ENCODE measurements around the gene SULT1A2.
"Not testable (repeated sequence)": the region's sequence is repeated elsewhere in the genome, so short reads cannot be mapped to it uniquely, and the experiment has no call there.

Gene SULT1A2

DNA sequence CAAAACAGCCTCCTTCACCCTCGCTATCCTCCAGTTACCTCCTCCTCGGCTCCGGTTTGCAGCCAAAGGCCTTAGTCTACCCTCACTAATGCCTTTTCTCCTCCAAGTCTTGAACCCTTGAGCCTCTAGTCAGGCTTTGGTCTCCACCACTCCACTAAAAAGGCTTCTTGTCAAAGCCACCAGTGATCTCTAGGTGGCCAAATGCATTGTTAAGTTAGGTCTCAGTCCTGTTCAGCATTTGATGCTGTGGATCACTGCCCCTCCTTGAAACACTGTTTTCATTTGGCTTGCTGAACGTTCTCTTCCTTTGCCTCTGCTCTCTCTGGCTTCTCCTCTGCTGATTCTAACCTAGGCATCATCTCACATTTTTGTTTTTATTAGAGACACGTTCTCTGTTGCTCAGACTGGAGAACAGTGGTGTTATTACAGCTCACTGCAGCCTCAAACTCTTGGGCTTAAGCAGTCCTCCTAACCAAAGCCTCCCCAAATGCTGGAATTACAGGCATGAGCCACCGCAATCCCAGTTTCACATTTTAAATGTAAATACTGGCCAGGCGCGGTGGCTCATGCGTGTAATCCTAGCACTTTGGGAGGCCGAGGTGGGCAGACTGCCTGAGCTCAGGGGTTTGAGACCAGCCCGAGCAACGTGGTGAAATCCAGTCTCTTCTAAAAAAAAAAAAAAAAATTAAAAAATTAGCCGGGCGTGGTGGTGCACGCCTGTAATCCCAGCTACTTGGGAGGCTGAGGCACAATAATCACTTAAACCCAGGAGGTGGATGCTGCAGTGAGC lies 42.0 kb downstream of the SULT1A2 start:
- DNase-seq, result no peak

DNA sequence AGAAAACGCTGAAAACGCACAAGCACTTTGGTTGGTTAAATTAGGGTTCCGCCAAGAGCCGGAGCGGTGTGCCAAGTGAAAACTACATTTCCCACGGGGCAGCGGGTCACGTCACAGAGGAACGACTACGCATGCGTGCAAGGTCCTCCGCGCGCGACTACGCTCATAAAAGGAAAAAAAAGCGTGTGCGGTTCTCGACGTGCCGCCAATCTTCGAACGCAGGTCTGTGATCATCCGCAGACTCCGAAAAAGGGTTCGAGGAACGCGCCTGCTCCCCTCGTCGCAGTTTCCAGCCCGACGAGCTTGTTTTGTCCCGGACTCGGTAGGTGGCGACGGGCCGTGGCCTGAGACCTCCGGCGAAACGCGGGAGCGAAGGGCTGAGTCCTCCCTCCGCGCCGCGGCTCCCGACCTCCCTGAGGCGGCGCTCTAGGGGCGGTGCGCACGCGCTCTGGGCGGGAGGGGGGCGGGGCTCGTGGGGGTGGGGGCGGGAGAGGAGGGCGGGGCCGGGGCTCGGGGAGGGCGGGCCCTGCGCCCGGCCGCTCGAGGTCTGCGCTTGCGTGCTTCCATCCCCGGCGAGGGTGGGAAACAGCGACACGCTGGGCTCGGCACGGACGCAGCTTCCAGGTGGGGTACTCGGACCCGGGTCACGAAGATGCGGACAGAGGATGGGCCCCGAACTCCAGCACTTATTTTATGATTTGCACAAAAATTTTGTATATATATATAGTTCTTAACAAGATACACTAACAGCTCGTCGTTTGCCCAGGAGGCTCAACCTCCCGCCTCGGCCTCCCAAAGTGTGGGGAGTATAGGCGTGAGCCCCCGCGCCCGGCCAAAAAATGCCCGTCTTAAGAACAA lies 42.8 kb downstream of the SULT1A2 start, which contains the start of gene SGF29:
Gene SGF29, plus strand, starts transcription at position 145 of the 858 bp plus-strand sequence. CDS start 27,150 bp downstream, outside the sequence.
- peak; percentile 93 for DNase-seq

DNA sequence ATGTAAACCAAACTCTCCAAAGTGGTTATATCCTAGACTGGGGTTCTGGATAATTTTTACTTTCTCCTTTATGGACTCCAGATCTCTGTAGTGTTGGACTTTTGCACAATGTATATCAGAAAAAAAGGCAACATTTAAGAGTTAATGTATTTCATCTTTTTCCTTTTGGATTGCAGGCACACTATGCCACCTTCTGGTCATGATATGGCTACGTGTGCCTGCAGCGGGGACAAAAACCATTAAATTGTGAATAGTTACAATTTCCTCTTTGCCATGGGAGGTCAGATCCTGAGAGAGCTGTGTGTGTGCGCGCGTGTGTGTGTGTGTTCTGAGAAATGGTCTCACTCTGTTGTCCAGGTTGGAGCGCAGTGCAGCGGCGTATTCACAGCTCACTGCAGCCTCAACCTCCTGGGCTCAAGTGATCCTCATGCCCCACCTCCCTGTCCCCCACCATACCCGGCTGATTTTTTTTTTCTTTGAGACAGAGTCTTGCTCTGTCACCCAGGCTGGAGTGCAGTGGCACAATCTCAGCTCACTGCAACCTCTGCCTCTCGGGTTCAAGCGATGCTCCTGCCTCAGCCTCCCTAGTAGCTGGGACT lies 47.5 kb downstream of the SULT1A2 start:
- peak; percentile 12 for DNase-seq

DNA sequence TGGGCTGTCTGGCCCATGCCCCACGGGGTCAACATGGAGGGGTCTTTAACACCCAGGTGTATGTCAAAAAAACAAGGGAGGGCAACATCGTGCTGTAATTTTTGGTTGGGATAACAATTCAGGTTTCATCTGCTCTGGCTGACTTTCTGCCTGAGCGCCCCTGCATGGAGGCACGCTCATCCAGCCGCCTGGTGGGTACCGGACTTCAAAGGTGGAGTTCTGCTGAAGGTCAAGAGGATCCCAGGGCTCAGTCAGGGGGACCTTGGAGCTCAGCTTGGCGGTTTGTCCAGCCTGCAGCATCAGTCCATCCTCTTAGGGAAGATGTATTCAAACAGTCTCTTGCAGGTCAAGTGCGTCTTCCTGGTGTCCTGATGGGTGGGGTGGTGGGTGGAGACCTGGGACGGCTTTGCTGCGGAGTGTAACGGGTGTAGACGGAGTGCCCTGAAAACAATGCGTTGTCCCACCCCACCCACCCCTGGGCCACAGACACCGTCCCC lies 48.5 kb downstream of the SULT1A2 start:
- no peak for DNase-seq

DNA sequence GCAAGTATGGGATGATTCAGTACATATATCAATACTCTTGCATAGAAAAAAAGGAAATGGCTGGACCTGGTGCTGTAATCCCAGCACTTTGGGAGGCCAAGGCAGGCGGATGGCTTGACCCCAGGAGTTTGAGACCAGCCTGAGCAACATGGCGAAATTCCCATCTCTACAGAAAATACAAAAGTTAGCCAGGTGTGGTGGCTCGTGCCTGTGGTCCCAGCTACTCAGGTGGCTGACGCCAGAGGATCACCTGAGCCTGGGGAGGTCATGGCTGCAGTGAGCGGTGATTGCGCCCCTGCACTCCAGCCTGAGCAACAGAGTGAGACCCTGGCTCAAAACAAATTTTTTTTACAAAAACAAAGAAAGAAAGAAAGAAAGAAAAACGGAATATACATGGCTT lies 50.2 kb downstream of the SULT1A2 start:
- no peak for DNase-seq

DNA sequence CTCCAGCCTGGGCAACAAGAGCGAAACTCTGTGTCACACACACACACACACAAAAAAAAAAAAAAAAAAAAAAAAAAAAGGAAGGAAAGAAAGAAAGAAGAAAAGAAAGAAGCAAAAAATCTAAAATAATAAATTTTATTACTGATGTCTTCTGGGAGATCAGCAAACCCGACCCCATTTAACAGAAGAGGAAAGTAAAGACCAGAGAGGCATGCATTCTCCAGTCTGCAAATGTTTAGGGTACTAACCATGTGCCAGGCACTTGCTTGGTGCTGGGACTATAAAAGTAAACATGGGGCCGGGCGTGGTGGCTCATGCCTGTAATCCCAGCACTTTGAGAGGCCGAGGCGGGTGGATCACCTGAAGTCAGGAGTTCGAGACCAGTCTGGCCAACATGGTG lies 50.9 kb downstream of the SULT1A2 start:
- not testable (repeated sequence) for DNase-seq

DNA sequence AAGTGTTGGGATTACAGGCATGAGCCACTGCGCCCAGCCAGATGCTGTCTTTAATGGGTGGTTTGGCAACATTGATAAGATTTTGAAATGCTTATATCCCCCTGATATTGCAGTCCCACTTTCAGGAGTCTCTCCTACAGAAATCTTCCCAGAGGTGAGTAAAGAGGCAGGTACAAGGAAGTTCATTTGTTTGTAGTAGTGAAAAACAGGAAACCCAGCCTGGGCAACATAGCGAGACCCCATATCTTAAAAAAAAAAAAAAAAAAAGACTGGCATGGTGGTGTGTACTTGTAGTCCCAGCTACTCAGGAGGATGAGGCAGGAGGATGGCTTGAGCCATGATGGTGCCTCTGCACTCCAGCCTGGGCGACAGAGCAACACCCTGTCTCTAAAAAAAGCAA lies 51.9 kb downstream of the SULT1A2 start:
- no peak for DNase-seq

DNA sequence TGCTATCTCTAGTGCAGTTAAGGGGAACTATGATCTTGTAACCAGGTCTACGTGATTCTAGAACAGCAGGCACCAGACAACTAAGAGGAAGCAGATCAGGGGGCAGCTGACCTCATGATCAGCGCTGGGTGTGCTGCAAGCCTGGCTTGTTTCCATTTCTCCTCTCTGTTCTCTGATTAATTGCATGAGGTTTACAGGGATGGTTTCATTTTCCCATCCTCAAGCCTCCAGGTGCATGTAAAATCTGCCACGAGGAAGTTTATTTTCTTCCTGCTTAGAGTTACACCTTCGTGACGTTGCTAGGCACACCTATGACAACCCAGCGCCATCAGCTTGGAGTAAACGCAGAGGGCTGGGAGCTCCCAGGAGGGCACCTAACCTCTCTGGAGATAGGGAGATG lies 53.8 kb downstream of the SULT1A2 start:
- no peak for DNase-seq

DNA sequence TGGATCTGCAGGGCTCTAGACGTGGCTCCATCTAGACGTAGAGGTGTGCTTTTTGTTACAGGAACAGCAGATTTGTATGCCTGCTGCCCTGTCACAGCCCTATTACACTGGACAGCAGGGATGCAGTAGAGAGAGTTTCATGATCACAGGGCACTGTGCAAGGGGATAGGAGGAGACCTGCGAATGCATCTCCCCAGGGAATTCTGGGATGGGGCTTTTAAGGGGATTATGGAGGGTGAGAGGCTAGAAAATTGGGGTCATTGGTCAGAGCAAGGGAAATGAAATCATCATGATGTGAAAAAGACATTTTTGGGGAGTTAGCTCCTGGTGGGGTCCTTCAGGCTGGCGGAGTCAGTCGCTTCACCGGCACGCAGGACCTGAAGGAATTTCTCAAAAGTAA lies 54.2 kb downstream of the SULT1A2 start:
- no peak for DNase-seq
